ENCODE data around the gene PDPR.
A peak's percentile ranks its signal among the peaks of the same experiment; 100 is the strongest.
"Not testable (repeated sequence)": the region's sequence is repeated elsewhere in the genome, so short reads cannot be mapped to it uniquely, and the experiment has no call there.

The PDPR gene

GRCh38 chr16:70113982-70114826 lies at the start of gene PDPR:
Gene PDPR, plus strand, starts transcription at chr16:70114332. Its CDS starts 6,161 bp downstream, at chr16:70120493.
- peak; percentile 91 for DNase-seq

DNA sequence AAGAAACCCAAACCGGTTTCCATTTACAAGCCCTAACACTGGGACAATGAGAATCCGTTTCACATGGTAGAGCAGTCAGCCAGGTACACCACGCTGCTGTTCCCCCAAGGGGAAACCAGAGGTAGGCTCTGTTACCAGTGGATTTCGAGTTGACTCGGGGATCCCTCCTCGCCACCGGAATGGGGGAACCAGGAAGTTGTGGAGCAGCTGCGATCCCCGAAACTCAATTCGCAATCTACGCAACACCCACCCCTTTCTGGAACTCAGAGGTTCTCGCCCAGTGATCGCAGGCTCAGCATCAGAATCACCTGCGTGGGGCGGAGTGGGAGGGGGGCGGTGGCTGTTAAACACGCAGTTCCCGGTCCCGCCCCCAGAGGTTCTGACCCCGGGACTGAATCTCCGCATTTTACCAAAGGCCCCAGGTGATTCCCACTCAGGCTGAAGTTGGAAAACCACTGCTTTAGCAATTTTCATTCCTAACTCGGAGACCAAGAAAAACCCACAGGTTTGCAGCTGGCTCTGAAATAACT lies 49.2 kb upstream of the PDPR start:
- not testable (repeated sequence) for DNase-seq

DNA sequence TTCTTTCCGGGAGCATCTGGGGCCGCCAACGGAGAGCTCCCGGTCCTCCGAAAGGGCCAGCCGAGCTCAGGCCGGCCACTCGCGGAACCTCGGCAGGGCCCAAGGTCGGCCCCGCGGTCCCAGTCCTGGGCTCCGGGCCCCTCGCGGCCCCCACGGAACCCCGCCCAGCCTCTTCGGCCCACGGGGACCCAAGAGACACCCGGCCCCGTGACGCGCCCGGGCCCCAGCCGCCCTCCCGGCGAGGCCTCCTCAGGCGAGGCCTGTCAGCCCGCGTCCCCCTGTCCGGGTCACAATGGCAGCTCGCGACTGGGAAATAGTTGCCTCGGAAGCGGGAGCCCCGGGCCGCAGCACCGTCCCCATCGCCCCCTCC lies 48.8 kb upstream of the PDPR start:
- not testable (repeated sequence) for DNase-seq

DNA sequence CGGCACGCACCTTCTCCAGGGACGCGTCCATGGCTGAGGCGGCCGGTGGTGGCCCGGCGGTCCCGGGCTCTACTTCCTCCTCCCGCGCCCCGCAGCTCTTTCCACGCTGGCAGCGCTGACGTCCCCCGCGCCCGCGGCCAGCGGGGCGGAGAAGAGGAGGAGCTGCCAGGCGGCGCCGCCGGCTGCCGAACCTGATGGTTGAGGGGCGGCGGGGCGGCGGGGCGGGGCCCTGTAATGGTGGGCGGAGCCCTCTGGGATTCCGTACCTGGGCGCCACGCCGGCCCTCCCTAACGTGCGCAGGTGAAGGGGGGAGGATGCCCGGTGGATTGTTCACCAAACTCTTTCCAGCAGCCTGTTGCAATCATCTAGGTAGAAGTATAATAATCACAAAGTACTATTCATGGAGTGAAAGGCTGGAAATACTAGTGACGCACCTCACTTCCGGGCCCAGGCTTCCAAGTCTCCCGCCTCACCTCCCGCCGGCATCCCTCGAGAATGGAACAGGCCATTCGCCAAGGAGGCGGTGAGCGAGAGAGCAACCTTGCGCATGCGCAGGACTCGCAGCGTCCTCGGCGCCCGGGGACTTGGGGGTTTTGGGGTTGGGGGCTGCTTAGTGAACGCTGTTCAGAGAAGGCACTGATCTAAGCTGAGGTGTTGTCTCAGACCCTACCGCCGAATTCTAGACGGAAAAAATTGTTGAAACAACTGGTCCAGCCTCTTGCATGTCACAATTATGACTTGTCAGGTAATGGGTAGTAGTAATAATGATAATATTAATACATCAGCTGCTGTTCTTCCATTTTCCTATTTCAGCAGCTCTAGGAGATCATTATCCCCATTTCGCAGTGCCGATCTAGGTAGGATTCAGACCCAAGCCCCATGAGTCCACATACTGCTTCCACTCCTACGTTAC lies 48.1 kb upstream of the PDPR start:
- DNase-seq: peak; percentile 83

DNA sequence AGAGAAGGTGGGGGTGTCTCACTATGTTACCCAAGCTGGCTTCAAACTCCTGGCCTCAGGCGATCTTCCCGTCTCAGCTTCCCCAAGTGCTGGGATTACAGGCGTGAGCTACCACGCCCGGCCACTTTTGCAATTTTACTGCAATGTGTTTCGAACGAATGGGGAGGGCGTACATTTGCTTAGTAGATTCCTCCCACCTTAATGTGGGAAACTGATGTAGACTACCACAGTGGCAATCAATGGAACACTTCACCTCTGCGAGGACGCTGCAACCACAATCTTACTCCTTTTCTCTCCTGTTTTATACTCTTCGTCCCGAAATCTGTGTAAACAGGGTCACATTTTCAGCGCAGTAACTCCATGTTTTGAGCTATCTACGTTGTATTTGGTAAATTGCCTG lies 47.4 kb upstream of the PDPR start:
- not testable (repeated sequence) for DNase-seq

DNA sequence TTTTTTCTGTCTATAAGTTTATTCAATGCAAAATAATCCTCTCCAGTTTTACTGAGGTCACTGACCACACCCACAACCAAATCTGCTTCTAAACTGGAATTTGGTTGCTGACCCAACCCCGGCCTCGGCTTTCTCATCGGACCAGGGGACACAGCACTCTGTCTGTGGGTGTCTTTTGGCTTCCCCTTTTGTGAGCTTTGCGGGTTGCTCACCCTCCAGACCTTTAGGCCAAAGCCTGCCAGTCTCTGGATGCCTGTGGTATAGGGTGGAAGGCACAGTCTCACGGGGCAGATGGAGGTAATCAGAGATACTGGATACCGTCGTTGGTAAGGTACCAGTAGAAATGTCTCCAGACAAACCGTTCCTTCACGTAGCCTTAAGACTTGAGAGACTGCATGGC lies 35.1 kb upstream of the PDPR start:
- not testable (repeated sequence) for DNase-seq

DNA sequence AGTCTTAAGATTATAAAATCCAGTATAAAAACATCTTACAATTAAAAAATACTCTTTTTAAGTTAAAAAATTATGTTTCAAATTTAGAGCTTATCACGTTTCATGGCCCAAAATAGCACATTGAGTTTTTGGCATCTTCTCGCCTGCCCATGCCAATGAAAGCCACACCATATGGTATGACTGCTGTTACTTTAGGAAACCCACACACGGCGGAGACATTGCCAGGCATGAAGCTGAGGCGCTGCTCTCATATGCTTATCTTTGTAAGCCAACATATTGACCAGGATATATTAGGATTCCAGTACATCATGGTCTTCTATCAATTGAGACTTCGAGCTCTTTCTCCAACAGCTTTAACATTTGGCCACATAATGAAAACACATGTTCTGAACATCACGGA lies 32.9 kb upstream of the PDPR start:
- not testable (repeated sequence) for DNase-seq

GRCh38 chr16:70083931-70084330 lies 30.2 kb upstream of the PDPR start:
- DNase-seq: not testable (repeated sequence)

DNA sequence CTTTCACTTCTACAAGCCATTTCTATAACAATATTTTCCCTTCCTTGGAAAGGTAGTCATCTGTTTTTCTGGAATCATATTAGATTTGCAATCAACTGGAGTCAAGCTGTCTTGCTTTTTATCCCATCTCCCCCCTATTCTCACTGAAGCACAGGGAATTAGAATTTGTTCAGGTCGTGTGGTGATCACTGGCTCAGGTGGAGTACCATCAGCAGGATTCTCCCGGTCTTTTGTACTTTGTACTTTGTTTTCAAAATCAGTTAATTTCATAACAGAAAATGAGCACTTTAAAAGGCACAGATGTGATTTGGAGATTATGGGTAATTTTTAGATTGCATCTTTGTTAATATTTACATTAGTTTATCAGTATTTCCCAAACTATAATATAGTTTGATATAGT lies 26.0 kb upstream of the PDPR start:
- not testable (repeated sequence) for DNase-seq

GRCh38 chr16:70088877-70089276 lies 25.3 kb upstream of the PDPR start:
- not testable (repeated sequence) for DNase-seq

GRCh38 chr16:70089289-70089688 lies 24.8 kb upstream of the PDPR start:
- DNase-seq: not testable (repeated sequence)

GRCh38 chr16:70091104-70091503 lies 23.0 kb upstream of the PDPR start:
- not testable (repeated sequence) for DNase-seq

- DNase-seq: not testable (repeated sequence)
These were observed 20.0 kb upstream of the PDPR start for GRCh38 chr16:70094096-70094495.

GRCh38 chr16:70109583-70110279 lies 4.4 kb upstream of the PDPR start:
- not testable (repeated sequence) for DNase-seq

GRCh38 chr16:70112162-70112561 lies 2.0 kb upstream of the PDPR start:
- not testable (repeated sequence) for DNase-seq

DNA sequence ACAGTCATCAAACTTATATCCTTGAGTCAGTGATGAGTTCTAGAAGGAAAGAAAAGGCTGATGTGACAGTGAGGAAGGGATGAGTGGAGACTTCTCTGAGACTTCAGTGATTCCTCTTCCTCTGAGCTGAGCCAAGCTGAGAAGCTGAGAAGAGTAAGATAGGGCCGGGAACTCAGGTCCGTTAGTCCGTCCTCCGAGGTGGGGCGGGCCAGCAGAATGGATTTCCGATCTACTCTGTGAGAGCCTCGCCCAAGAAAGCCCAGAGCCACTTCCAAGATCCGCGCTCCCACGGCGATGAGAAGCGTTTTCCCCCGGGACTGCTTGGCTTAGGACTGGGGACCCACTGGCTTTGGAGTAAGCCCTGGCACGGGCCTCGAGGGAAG lies 542 bp upstream of the PDPR start:
- DNase-seq: not testable (repeated sequence)

- DNase-seq: not testable (repeated sequence)
These were observed 4.2 kb downstream of the PDPR start for GRCh38 chr16:70118354-70118753.

DNA sequence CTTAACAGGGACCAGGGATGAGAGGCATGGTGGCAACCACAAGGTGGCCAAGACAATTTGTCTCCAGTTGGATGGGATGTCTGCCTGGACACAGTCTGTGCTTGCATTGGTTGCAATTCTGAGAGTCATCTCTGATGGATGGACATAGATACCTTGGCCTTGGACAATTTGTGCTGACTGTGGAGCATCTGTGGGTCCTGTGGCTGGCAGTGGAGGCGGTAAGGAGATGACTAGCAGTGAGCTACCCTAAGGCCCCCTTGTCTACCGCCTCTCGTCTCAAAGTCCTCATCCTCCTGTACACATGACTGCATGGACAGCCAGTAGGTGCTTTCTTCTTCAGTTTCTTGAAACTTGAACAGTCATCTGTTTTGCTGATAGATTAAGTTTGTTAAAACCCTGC lies 4.6 kb downstream of the PDPR start:
- not testable (repeated sequence) for DNase-seq

DNA sequence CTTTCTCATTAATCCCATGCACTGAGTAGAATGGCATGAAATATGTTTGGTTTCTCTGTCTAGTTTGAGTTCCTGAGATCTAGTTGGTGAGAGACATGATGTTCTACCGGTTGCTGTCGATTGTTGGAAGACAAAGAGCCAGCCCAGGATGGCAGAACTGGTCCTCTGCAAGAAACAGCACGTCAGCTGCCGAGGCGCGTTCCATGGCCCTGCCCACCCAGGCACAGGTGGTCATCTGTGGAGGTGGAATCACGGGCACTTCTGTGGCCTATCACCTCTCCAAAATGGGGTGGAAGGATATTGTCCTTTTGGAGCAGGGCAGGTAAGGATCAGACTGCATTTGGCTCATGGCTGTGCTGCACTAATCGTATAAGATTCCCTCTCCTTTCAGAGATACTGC lies 6.3 kb downstream of the PDPR start:
- DNase-seq: not testable (repeated sequence)

- DNase-seq: not testable (repeated sequence)
These were observed 9.7 kb downstream of the PDPR start for GRCh38 chr16:70123822-70124221.

DNA sequence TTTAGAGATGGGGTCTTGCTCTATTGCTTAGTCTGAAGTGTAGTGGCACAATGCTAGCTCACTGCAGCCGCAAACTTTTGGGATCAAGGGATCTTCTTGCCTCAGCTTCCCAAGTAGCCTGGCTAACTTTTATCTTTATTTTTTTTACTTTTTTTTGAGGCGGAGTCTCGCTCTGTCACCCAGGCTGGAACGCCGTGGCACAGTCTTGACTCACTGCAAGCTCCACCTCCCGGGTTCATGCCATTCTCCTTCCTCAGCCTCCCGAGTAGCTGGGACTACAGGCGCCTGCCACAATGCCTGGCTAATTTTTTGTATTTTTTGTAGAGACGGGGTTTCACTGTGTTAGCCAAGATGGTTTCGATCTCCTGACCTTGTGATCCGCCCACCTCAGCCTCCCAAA lies 12.1 kb downstream of the PDPR start:
- DNase-seq: not testable (repeated sequence)

DNA sequence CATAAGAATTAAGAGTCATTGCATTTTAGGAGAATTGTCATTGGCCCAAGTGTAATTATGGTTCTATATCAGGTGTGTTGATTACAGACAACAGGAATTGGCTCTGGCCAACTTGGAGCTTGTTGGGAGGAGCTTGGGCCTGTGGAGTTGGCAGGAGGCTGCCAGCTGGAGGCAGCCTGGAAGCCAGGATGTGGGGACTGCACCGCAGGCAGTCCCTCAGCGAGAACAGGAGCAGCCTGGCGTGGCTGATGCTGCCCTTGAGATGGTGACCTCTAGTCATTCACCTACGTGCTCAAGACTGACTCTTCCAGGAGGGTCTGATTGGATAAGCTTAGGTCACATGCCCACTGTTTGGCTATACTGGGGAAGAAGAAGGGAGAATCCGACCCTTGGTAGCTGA lies 13.6 kb downstream of the PDPR start:
- DNase-seq: not testable (repeated sequence)

- not testable (repeated sequence) for DNase-seq
These were observed 14.7 kb downstream of the PDPR start for GRCh38 chr16:70128844-70129243.

Measured in midbrain (tissue), 1 donor.